WI38 (cell line): ENCODE results near the gene SERTAD1.

Experiments
- H3K4me3 ChIP-seq: 2 replicates; pipeline ENCODE4 v1.5.1; 2011; ENCODE audit warnings: low read depth, mild to moderate bottlenecking, control low read depth, low read length
- CTCF ChIP-seq: IDR thresholded peaks from 2 replicates; pipeline ENCODE4 v1.5.1; 2012; ENCODE audit warnings: low read depth, mild to moderate bottlenecking, control low read depth, low read length

Gene SERTAD1

GRCh38 chr19:40403262-40403984 lies 22.4 kb downstream of the SERTAD1 start:
- TF ChIP-seq CTCF: no peak
- H3K4me3 ChIP-seq: peak overlapping the region; percentile 60

- no peak overlapping the region for H3K4me3 ChIP-seq
- no peak for TF ChIP-seq CTCF
These were observed 25.2 kb downstream of the SERTAD1 start for GRCh38 chr19:40400559-40400958.

- H3K4me3 ChIP-seq: no peak overlapping the region
- TF ChIP-seq CTCF: no peak
These were observed 27.2 kb downstream of the SERTAD1 start for GRCh38 chr19:40398417-40399131.

GRCh38 chr19:40397568-40397906 lies 28.3 kb downstream of the SERTAD1 start:
- H3K4me3 ChIP-seq: no peak overlapping the region
- TF ChIP-seq CTCF: no peak

- H3K4me3 ChIP-seq: no peak overlapping the region
- TF ChIP-seq CTCF: no peak
These were observed 28.8 kb downstream of the SERTAD1 start for GRCh38 chr19:40396886-40397567.

- no peak for TF ChIP-seq CTCF
These were observed 29.8 kb downstream of the SERTAD1 start for GRCh38 chr19:40395956-40396355.

GRCh38 chr19:40394816-40395210 lies 31.0 kb downstream of the SERTAD1 start:
- no peak for TF ChIP-seq CTCF

More at GRCh38 chr19:40395956-40396355, 29.8 kb downstream of the SERTAD1 start:
- H3K4me3 ChIP-seq: no peak overlapping the region

More at GRCh38 chr19:40394816-40395210, 31.0 kb downstream of the SERTAD1 start:
- no peak overlapping the region for H3K4me3 ChIP-seq
